H1 (cell line): Measurements from ENCODE around the gene PAAF1. TPM values are rescaled to one million over a fixed set of nuclear protein-coding genes. Genes with fewer than 3 reads are reported as not detected.

ENCODE experiments used
- CTCF ChIA-PET: fragments of 300-600 bp; sonication (Branson Sonifier 250); formaldehyde crosslinking; loops from one replicate; lab custom pipeline; 2021; ENCODE audit not compliant: partially characterized antibody; lab: Charles Lee
- POLR2A ChIA-PET: fragments of 300-600 bp; sonication (Branson Sonifier 250); formaldehyde crosslinking; loops from one replicate; lab custom pipeline; 2021; ENCODE audit warnings: inconsistent platforms; ENCODE audit not compliant: partially characterized antibody; lab: Charles Lee
- DNase-seq, 2 experiments: peaks; one replicate each; pipeline versions ENCODE4 v3.0.0 to v3.0.0-alpha.2; 2010 to 2022; ENCODE audit warnings: low spot score in 2 of 2, low read depth in 1 of 2, mixed read lengths in 1 of 2
- FAIRE-seq: peaks from 2 replicates; lab custom pipeline; 2011; peaks lifted over from hg19 to GRCh38; lab: Jason Lieb, UNC
- H2AFZ ChIP-seq: 2 replicates; pipeline ENCODE4 v1.8.1; 2012; ENCODE audit warnings: low read length, inconsistent platforms
- H2AK5ac ChIP-seq: 2 replicates; pipeline ENCODE4 v1.6.1; 2013; ENCODE audit warnings: low read depth, low read length
- H2BK120ac ChIP-seq: replicated peaks from 2 replicates; pipeline ENCODE3; 2013; ENCODE audit warnings: low read depth, low read length, inconsistent platforms
- H2BK12ac ChIP-seq: 2 replicates; pipeline ENCODE4 v1.6.1; 2013; ENCODE audit warnings: low read depth, low read length
- H2BK15ac ChIP-seq: 2 replicates; pipeline ENCODE4 v1.6.1; 2013; ENCODE audit warnings: low read length
- H2BK20ac ChIP-seq: 2 replicates; pipeline ENCODE4 v1.6.1; 2013; ENCODE audit warnings: low read length
- H2BK5ac ChIP-seq: 2 replicates; pipeline ENCODE4 v1.6.1; 2013; ENCODE audit warnings: low read depth, low read length
- H3K14ac ChIP-seq: 2 replicates; pipeline ENCODE4 v1.6.1; 2013; ENCODE audit warnings: inconsistent platforms; ENCODE audit not compliant: insufficient read length
- H3K18ac ChIP-seq: 2 replicates; pipeline ENCODE4 v1.6.1; 2013; ENCODE audit warnings: low read length; ENCODE audit errors: extremely low read depth
- H3K23ac ChIP-seq: 2 replicates; pipeline ENCODE4 v1.6.1; 2013; ENCODE audit warnings: inconsistent platforms; ENCODE audit not compliant: insufficient read length
- H3K23me2 ChIP-seq: 2 replicates; pipeline ENCODE4 v1.6.1; 2013; ENCODE audit warnings: low read depth, low read length
- H3K27ac ChIP-seq: 2 replicates; pipeline ENCODE4 v1.6.1; 2011; ENCODE audit warnings: low read depth, low read length, inconsistent platforms
- H3K27me3 ChIP-seq, 4 experiments: replicated peaks in 1 of 4; 1 replicate in 1 of 4; 2 replicates in 3 of 4; pipeline versions ENCODE4 v1.6.1 to v1.8.1; 2011 to 2013; ENCODE audit warnings: low read length in 3 of 4, mild to moderate bottlenecking in 3 of 4, inconsistent platforms in 2 of 4, mixed read lengths in 2 of 4, moderate library complexity in 1 of 4; ENCODE audit not compliant: control insufficient read depth in 3 of 4, insufficient read depth in 3 of 4; ENCODE audit errors: extremely low read depth in 1 of 4
- H3K36me3 ChIP-seq, 4 experiments: 2 replicates each; pipeline versions ENCODE4 v1.6.1 to v1.8.1; 2011 to 2013; ENCODE audit warnings: mild to moderate bottlenecking in 4 of 4, low read length in 3 of 4, moderate library complexity in 2 of 4, control low read depth in 1 of 4, inconsistent platforms in 1 of 4; ENCODE audit not compliant: insufficient read depth in 4 of 4, control insufficient read depth in 2 of 4
- H3K4ac ChIP-seq: replicated peaks from 2 replicates; pipeline ENCODE3; 2013; ENCODE audit warnings: low read length, low read depth, mixed read lengths, inconsistent platforms; ENCODE audit not compliant: insufficient read length
- H3K4me1 ChIP-seq, 4 experiments: replicated peaks in 1 of 4; 1 replicate in 1 of 4; 2 replicates in 3 of 4; pipeline versions ENCODE4 v1.6.1 to v1.8.1; 2011 to 2013; ENCODE audit warnings: low read length in 3 of 4, inconsistent platforms in 2 of 4, mixed read lengths in 1 of 4; ENCODE audit not compliant: insufficient read depth in 4 of 4, control insufficient read depth in 3 of 4
- H3K4me2 ChIP-seq, 2 experiments: 2 replicates each; pipeline versions ENCODE4 v1.6.1 to v1.8.1; 2011 to 2013; ENCODE audit warnings: low read depth in 2 of 2, low read length in 2 of 2, control low read depth in 1 of 2, inconsistent platforms in 1 of 2, mild to moderate bottlenecking in 1 of 2; ENCODE audit not compliant: insufficient read depth in 1 of 2
- H3K4me3 ChIP-seq, 4 experiments: fragments of 200-600, 300-600 bp in 1 of 4; sonication (generic), shearing (Covaris generic), sonication (Bioruptor Twin) in 1 of 4; 2 replicates each; pipeline versions ENCODE4 v1.5.1 to v1.8.1; 2011 to 2016; ENCODE audit warnings: low read length in 4 of 4, low read depth in 3 of 4, control low read depth in 2 of 4, inconsistent platforms in 2 of 4, mild to moderate bottlenecking in 2 of 4, mixed read lengths in 1 of 4, moderate library complexity in 1 of 4; ENCODE audit not compliant: insufficient read depth in 2 of 4; ENCODE audit errors: extremely low read depth in 1 of 4
- H3K56ac ChIP-seq: replicated peaks from 2 replicates; pipeline ENCODE3; 2013; ENCODE audit warnings: low read depth, mild to moderate bottlenecking, mixed read lengths, low read length, inconsistent platforms; ENCODE audit not compliant: insufficient read length
- H3K79me1 ChIP-seq: 2 replicates; pipeline ENCODE4 v1.6.1; 2013; ENCODE audit warnings: low read depth, low read length, control low read depth
- H3K79me2 ChIP-seq, 2 experiments: 2 replicates each; pipeline versions ENCODE4 v1.6.1 to v1.8.1; 2012 to 2013; ENCODE audit warnings: low read length in 2 of 2, mild to moderate bottlenecking in 2 of 2, inconsistent platforms in 1 of 2; ENCODE audit not compliant: insufficient read depth in 2 of 2, control insufficient read depth in 1 of 2
- H3K9ac ChIP-seq, 4 experiments: replicated peaks in 1 of 4; 1 replicate in 1 of 4; 2 replicates in 3 of 4; pipeline versions ENCODE4 v1.6.1 to v1.8.1; 2011 to 2013; ENCODE audit warnings: low read depth in 3 of 4, low read length in 3 of 4, control low read depth in 2 of 4, mild to moderate bottlenecking in 2 of 4, moderate library complexity in 2 of 4, inconsistent platforms in 1 of 4; ENCODE audit errors: extremely low read depth in 1 of 4
- H3K9me3 ChIP-seq, 2 experiments: 2 replicates each; pipeline versions ENCODE4 v1.6.1 to v1.8.1; 2012 to 2013; ENCODE audit warnings: mild to moderate bottlenecking in 2 of 2, moderate library complexity in 2 of 2, control low read depth in 1 of 2, inconsistent platforms in 1 of 2, low read depth in 1 of 2, low read length in 1 of 2, mixed read lengths in 1 of 2; ENCODE audit not compliant: insufficient read depth in 2 of 2
- H4K20me1 ChIP-seq, 2 experiments: replicated peaks in 1 of 2; 2 replicates each; pipeline versions ENCODE3 to v1.8.1; 2011 to 2013; ENCODE audit warnings: inconsistent platforms in 2 of 2, low read length in 2 of 2, mild to moderate bottlenecking in 1 of 2; ENCODE audit not compliant: insufficient read depth in 2 of 2, control insufficient read depth in 1 of 2
- H4K5ac ChIP-seq: 2 replicates; pipeline ENCODE4 v1.6.1; 2013; ENCODE audit warnings: low read length, low read depth, mixed read lengths, inconsistent platforms; ENCODE audit not compliant: insufficient read length
- H4K8ac ChIP-seq: 2 replicates; pipeline ENCODE4 v1.8.0; 2013; ENCODE audit warnings: mild to moderate bottlenecking, moderate library complexity, low read length, inconsistent platforms; ENCODE audit not compliant: insufficient read depth; ENCODE audit errors: extremely low read depth
- H4K91ac ChIP-seq: replicated peaks from 2 replicates; pipeline ENCODE3; 2013; ENCODE audit warnings: low read length, mixed read lengths, inconsistent platforms; ENCODE audit not compliant: insufficient read length
- ASH2L ChIP-seq: fragments of 200-600, 300-600 bp; sonication (generic); IDR thresholded peaks from one replicate; pipeline ENCODE4 v1.7.1; 2017; ENCODE audit warnings: low read length
- EP300 ChIP-seq, 2 experiments: IDR thresholded peaks; 1 replicate in 1 of 2; 2 replicates in 1 of 2; pipeline ENCODE4 v1.6.1; 2011 to 2012; ENCODE audit warnings: low read depth in 2 of 2, low read length in 2 of 2, mild to moderate bottlenecking in 2 of 2, borderline replicate concordance in 1 of 2, inconsistent platforms in 1 of 2, moderate library complexity in 1 of 2
- JUND ChIP-seq: IDR thresholded peaks from 2 replicates; pipeline ENCODE4 v1.6.1; 2011; ENCODE audit warnings: mild to moderate bottlenecking, improper control_type of control experiment, low read length
- KDM1A ChIP-seq: fragments of 200-600, 300-600 bp; sonication (generic); IDR thresholded peaks from 2 replicates; pipeline ENCODE4 v1.7.1; 2016; ENCODE audit warnings: mild to moderate bottlenecking, low read length, borderline replicate concordance
- KDM4A ChIP-seq: IDR thresholded peaks from one replicate; pipeline ENCODE4 v1.7.1; 2012; ENCODE audit warnings: low read depth, mild to moderate bottlenecking, moderate library complexity, low read length, inconsistent platforms; ENCODE audit not compliant: severe bottlenecking
- POLR2A ChIP-seq, 2 experiments: IDR thresholded peaks; 1 replicate in 1 of 2; 2 replicates in 1 of 2; pipeline ENCODE4 v1.6.1; 2011; ENCODE audit warnings: low read depth in 2 of 2, low read length in 2 of 2, mild to moderate bottlenecking in 2 of 2; ENCODE audit errors: control extremely low read depth in 1 of 2
- RBBP5 ChIP-seq: IDR thresholded peaks from 2 replicates; pipeline ENCODE4 v1.7.1; 2012; ENCODE audit warnings: low read depth, mild to moderate bottlenecking, inconsistent platforms, low read length, moderate library complexity, borderline replicate concordance
- SIN3A ChIP-seq, 2 experiments: IDR thresholded peaks in 1 of 2; conservative IDR thresholded peaks in 1 of 2; 2 replicates each; pipeline ENCODE4 v1.6.1; 2011 to 2012; ENCODE audit warnings: low read length in 2 of 2, improper control_type of control experiment in 1 of 2, low read depth in 1 of 2, mild to moderate bottlenecking in 1 of 2
- SP1 ChIP-seq: IDR thresholded peaks from 2 replicates; pipeline ENCODE4 v1.6.1; 2011; ENCODE audit warnings: low read depth, low read length
- SUZ12 ChIP-seq: fragments of 200-600 bp; sonication (generic); IDR thresholded peaks from 2 replicates; pipeline ENCODE4 v1.6.1; 2012; ENCODE audit warnings: mild to moderate bottlenecking, inconsistent platforms, low read length, moderate library complexity, mixed read lengths
- TCF12 ChIP-seq: IDR thresholded peaks from 2 replicates; pipeline ENCODE4 v1.6.1; 2011; ENCODE audit warnings: low read depth, mild to moderate bottlenecking, low read length
- WGBS, 2 experiments: shearing (Covaris generic) in 1 of 2; methylation state at CpG; one replicate each; pipeline versions ENCODE4 v1.1.6 to v1.1.7; 2013 to 2015; ENCODE audit warnings: low lambda C conversion rate in 2 of 2, mixed read lengths in 2 of 2, inconsistent platforms in 1 of 2, low coverage in 1 of 2, missing lambda C conversion rate in 1 of 2; ENCODE audit not compliant: insufficient replicate concordance in 2 of 2, insufficient coverage in 1 of 2, insufficient read length in 1 of 2; ENCODE audit errors: extremely low coverage in 1 of 2, missing lambda C conversion rate in 1 of 2; 5-methylcytosine and 5-hydroxymethylcytosine counted together
- polyA plus RNA-seq, 7 experiments: library from polyadenylated mRNA; depleted of rRNA in 3 of 7; stranded (reverse) in 5 of 7; unstranded in 2 of 7; fragments of >200 nt in 5 of 7; fragments of 200-250 nt in 2 of 7; gene quantifications; 1 replicate in 5 of 7; 2 replicates in 1 of 7; 4 replicates in 1 of 7; pipeline versions ENCODE4 v1.2.1 to v1.2.3, GENCODE V29; 2011 to 2013; ENCODE audit warnings: missing spikeins in 2 of 7, mixed read lengths in 2 of 7
- total RNA-seq: library from RNA; stranded (reverse); fragmentation: NEBNext Ultra II Directional; extraction: Animal tissue kit (Norgen Biotek cat#: 25700); gene quantifications from 2 replicates; pipeline ENCODE4 v1.2.1, GENCODE V29; 2021

Gene PAAF1
- total and polyA plus RNA-seq, 2 of the 8 experiments (the other 6 are each of a cell fraction or from before 2014, with no cell fraction given), result 24.4 to 28.8 TPM

GRCh38 chr11:73951797-73952196, 75.0 kb downstream of the PAAF1 start:
- Histone ChIP-seq H3K36me3 (no peaks in the 10 kb centered on the region; a peak in 1 of 8 replicates), H3K4me1 (peaks cover 0 to 2% (median 0%) of the 10 kb centered on the region in 4 experiments; a peak in 1 of 7 replicates), H2AFZ (no peak overlapping the region), H3K14ac (no peak overlapping the region), H3K79me1 (peaks cover 4% of the 10 kb centered on the region; the same call in 1 of the 2 replicates), H3K27ac (no peak overlapping the region), H3K56ac (no peak overlapping the region), H3K9ac (no peak overlapping the region), H2BK5ac (no peak overlapping the region), H3K4me2 (no peak overlapping the region), H3K23me2 (no peaks in the 10 kb centered on the region), H2BK20ac (no peak overlapping the region), H3K4ac (no peak overlapping the region), H2AK5ac (no peak overlapping the region), H3K27me3 (no peaks in the 10 kb centered on the region), H3K23ac (no peak overlapping the region), H4K5ac (no peak overlapping the region), H2BK120ac (no peak overlapping the region), H4K20me1 (peaks cover 0 to 2% of the 10 kb centered on the region in 2 experiments), H4K91ac (no peak overlapping the region), H3K18ac (no peak overlapping the region), H4K8ac (no peak overlapping the region), H3K79me2 (no peaks in the 10 kb centered on the region), H2BK12ac (no peak overlapping the region), H2BK15ac (no peak overlapping the region), H3K9me3 (peaks cover 4 to 5% of the 10 kb centered on the region in 2 experiments; a peak in 2 of 4 replicates), H3K4me3 (no peak overlapping the region)
- WGBS, 2 experiments, result 86% methylated on average over 7 of the region's 7 CpGs; no CpG with 5 or more reads in 1 of the 2 experiments
- FAIRE-seq (no peak), DNase-seq (no peak)
- POLR2A ChIA-PET, result no interaction called here
- CTCF ChIA-PET, result interaction anchor here (0.6 to 2.5 kb wide), 2 partner anchors 21 to 472 kb away, joined by 3 to 8 read pairs; no protein-coding TSS in a partner anchor
- TF ChIP-seq SIN3A (conservative IDR thresholded peaks at IDR 0.05 in 1 of 2, IDR thresholded peaks at IDR 0.05 in 1 of 2; ENCODE audit: low read depth in 1 of 2, low read length in 2 of 2), result no peak
- TF ChIP-seq EP300 (IDR thresholded peaks at IDR 0.05; ENCODE audit: borderline replicate concordance in 1 of 2, low read depth in 2 of 2, low read length in 2 of 2), result no peak
- no peak for TF ChIP-seq ASH2L
- TF ChIP-seq JUND, result no peak
- no peak for TF ChIP-seq KDM4A
- TF ChIP-seq SUZ12, result no peak
- TF ChIP-seq SP1, result no peak
- no peak for TF ChIP-seq KDM1A
- TF ChIP-seq TCF12, result no peak
- no peak for TF ChIP-seq POLR2A (IDR thresholded peaks at IDR 0.05; ENCODE audit: control extremely low read depth in 1 of 2, low read depth in 2 of 2, low read length in 2 of 2)
- TF ChIP-seq RBBP5, result no peak
